Measurements from ENCODE around the gene INPP5B. TPM values are rescaled to one million over a fixed set of nuclear protein-coding genes. Genes with fewer than 3 reads are reported as not detected.
"Not testable (repeated sequence)": the region's sequence is repeated elsewhere in the genome, so short reads cannot be mapped to it uniquely, and the experiment has no call there.

INPP5B gene
- total RNA-seq, 2 experiments from 2014 or later: 31.5 to 33.8 TPM

- ChIA-PET CTCF (interaction anchor here (0.8 kb wide), 1 partner anchor 34 kb away, joined by 3 read pairs; no protein-coding TSS in a partner anchor), POLR2A (no interaction called here)
- no peaks in the 10 kb centered on the region for H3K27me3 Mint-ChIP-seq
- H3K36me3 Mint-ChIP-seq (ENCODE audit: low read depth): peaks cover 12% of the 10 kb centered on the region
- no peak for DNase-seq
- H3K4me1 Mint-ChIP-seq: peaks cover 41% of the 10 kb centered on the region
- no peak overlapping the region for H3K4me3 Mint-ChIP-seq
- no peaks in the 10 kb centered on the region for H3K9me3 Mint-ChIP-seq
- peak overlapping the region; percentile 64 for H3K27ac Mint-ChIP-seq
These were observed 23.3 kb downstream of the INPP5B start for GRCh38 chr1:37923551-37923889.

DNA sequence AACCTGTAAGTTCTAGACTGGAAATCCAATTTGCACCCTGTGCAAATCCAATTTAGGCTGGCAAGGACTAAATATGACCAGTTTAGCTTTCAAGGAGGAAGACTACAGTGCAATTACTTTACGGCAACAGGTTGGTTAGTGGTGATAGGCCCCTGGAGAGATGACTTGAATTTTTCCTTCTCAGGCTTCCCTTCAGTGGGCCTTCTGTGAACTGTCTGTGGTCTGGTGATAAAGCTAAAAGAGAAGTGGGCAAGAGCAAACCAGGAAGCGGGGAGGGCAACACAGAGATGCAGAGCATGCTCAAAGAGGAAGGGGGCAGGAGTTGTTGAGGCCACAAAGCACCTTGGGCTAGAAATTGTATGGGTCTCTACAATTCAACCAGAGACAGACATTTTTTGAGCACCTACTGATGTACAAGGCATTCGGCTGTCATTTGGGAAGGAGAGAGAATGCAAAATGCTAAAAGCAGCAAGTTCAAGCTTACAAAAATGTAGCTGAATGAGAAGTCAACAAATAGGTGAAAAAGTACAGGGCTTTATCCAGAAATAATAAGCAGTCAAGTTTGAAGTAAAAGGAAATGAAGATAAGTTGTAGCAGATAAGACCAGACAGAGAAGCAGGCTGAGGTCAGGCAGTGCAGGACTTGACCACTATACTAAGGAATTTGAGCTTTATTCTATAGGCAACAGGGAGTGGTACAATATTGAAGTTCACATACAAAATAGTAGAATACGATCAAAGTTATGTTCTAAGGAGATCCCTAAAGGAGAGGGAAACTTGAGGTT, 23.9 kb downstream of the INPP5B start:
- Mint-ChIP-seq H3K4me1 (peaks cover 40% of the 10 kb centered on the region), H3K36me3 (ENCODE audit: low read depth) (peaks cover 12% of the 10 kb centered on the region), H3K9me3 (no peaks in the 10 kb centered on the region), H3K27me3 (no peaks in the 10 kb centered on the region), H3K27ac (peak overlapping the region; percentile 64), H3K4me3 (no peak overlapping the region)
- peak; percentile 20 for DNase-seq
- CTCF ChIA-PET: interaction anchor here (0.8 to 2.6 kb wide), 2 partner anchors 9 to 34 kb away, joined by 3 to 9 read pairs; no protein-coding TSS in a partner anchor
- POLR2A ChIA-PET: no interaction called here

DNA sequence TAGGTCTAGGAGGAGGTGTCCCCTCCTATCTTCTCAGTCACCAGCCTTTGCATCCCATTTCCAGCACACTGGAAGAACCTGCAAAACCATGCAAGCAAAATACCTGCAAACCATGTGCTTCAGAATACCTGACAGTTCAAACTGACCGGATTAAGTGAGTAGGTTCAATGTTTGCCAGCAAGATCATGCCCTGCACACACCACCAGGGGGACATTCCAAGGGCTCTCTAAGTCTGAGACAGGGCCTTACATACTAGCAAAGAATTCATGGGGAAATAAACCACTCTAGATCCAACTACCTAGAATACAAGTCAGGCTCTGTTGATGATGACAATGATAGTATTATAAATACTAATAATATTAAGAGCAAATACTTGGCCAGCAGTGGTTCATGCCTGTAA, 27.6 kb downstream of the INPP5B start:
- no peaks in the 10 kb centered on the region for H3K9me3 Mint-ChIP-seq
- CTCF ChIA-PET: no interaction called here
- H3K27me3 Mint-ChIP-seq: no peaks in the 10 kb centered on the region
- H3K36me3 Mint-ChIP-seq (ENCODE audit: low read depth): peaks cover 9% of the 10 kb centered on the region
- DNase-seq: no peak
- H3K27ac Mint-ChIP-seq: no peak overlapping the region
- no peak overlapping the region for H3K4me3 Mint-ChIP-seq
- POLR2A ChIA-PET: no interaction called here
- H3K4me1 Mint-ChIP-seq: peaks cover 13% of the 10 kb centered on the region

DNA sequence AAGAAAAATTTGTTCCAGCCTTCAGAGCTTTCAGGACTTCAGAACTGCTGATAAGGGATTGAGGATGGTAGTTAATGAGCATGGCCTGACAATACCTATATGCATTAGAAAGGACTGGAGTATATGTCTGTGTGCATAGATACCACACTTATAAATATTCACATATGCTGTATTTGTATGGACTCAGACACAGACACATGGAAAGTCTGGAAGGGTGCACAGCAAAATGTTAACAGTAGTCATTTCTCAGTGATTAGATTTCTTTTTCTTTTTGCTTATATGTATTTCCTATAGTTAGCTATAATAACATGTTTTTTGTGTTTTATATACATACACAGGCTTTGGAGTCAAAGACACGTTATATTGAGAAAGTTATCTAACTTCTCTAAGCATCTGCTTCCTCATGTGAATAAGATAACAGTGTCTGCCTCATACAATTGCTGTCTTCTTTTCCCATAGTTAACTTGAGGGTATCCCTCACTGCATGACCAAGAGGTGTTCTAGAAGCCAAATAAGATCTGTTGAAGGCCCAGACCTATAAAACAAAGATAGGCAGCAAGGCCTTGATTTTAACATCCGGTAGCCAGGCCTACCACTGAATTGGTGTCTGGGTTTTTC, 31.3 kb downstream of the INPP5B start:
- no peaks in the 10 kb centered on the region for H3K27me3 Mint-ChIP-seq
- H3K27ac Mint-ChIP-seq: no peak overlapping the region
- peaks cover 2% of the 10 kb centered on the region for H3K36me3 Mint-ChIP-seq (ENCODE audit: low read depth)
- H3K4me1 Mint-ChIP-seq: peaks cover 2% of the 10 kb centered on the region
- no peak overlapping the region for H3K4me3 Mint-ChIP-seq
- no peaks in the 10 kb centered on the region for H3K9me3 Mint-ChIP-seq
- DNase-seq: no peak
- ChIA-PET POLR2A (no interaction called here), CTCF (no interaction called here)

DNA sequence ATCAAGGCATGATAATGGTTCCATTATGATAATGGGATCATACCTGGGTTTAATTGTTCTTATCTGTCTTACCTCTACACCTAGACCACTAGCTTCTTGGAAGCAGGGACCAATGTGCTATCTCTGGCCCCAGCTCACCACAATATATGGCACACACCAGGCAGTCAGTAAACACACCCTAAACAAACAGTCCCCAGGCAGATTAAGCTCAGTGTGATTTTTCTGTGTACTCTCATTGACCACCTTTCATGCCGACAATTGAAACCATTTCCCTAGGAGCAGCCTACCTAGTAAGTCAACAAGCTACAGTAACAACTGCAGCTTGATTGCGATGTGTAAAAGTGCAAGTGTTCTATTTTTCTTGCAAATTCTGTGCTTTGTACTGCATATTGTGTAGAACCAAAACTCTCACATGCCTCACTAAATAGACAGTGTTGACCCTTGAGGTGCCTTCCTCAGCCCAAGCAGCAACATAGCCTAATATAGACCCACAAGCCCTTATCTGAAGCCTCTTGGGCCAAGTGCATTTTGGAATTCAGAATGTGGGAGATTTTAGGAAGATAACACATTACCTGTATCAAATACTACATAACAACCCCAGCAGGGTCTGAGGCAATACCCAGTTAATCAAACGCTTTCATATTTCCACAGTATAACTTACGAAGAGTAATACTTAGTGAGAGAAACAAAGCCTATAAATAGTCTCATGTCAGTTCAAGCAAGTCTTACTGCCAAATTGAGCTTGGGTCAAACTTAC, 32.0 kb downstream of the INPP5B start:
- no peaks in the 10 kb centered on the region for H3K9me3 Mint-ChIP-seq
- peaks cover 2% of the 10 kb centered on the region for H3K4me1 Mint-ChIP-seq
- no peak overlapping the region for H3K27ac Mint-ChIP-seq
- H3K27me3 Mint-ChIP-seq: no peaks in the 10 kb centered on the region
- no peak for DNase-seq
- ChIA-PET POLR2A (no interaction called here), CTCF (no interaction called here)
- H3K4me3 Mint-ChIP-seq: no peak overlapping the region
- peaks cover 2% of the 10 kb centered on the region for H3K36me3 Mint-ChIP-seq (ENCODE audit: low read depth)

GRCh38 chr1:37911478-37911877, 35.4 kb downstream of the INPP5B start:
- peaks cover 27% of the 10 kb centered on the region for H3K36me3 Mint-ChIP-seq (ENCODE audit: low read depth)
- POLR2A ChIA-PET: not testable (repeated sequence)

DNA sequence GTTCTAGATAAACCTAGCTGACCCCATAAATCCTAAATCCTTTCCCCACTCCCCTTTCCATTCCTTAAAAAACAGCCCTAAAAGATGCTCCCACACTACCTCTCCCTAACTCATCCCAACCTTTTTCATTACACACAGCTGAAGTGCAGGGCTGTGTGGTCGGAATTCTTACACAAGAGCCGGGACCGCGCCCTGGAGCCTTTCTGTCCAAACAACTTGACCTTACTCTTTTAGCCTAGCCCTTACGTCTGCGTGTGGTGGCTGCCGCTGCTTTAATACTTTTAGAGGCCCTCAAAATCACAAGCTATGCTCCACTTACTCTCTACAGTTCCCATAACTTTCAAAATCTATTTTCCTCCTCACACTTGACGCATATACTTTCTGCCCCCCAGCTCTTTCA, 36.0 kb downstream of the INPP5B start:
- DNase-seq, H3K4me3 Mint-ChIP-seq, H3K4me1 Mint-ChIP-seq, CTCF ChIA-PET, H3K27ac Mint-ChIP-seq, H3K27me3 Mint-ChIP-seq, POLR2A ChIA-PET: not testable (repeated sequence)
- H3K36me3 Mint-ChIP-seq (ENCODE audit: low read depth): peaks cover 31% of the 10 kb centered on the region
- peaks cover 21% of the 10 kb centered on the region for H3K9me3 Mint-ChIP-seq

More at GRCh38 chr1:37911478-37911877, 35.4 kb downstream of the INPP5B start:
- DNase-seq, H3K27ac Mint-ChIP-seq, CTCF ChIA-PET, H3K27me3 Mint-ChIP-seq, H3K4me3 Mint-ChIP-seq, H3K4me1 Mint-ChIP-seq: not testable (repeated sequence)
- H3K9me3 Mint-ChIP-seq: peaks cover 21% of the 10 kb centered on the region

- H3K4me3 Mint-ChIP-seq, DNase-seq, H3K4me1 Mint-ChIP-seq, H3K27ac Mint-ChIP-seq, POLR2A ChIA-PET, H3K27me3 Mint-ChIP-seq, CTCF ChIA-PET: not testable (repeated sequence)
- peaks cover 31% of the 10 kb centered on the region for H3K36me3 Mint-ChIP-seq (ENCODE audit: low read depth)
- H3K9me3 Mint-ChIP-seq: peaks cover 26% of the 10 kb centered on the region
These were observed 38.3 kb downstream of the INPP5B start for GRCh38 chr1:37908531-37908930.

- H3K27me3 Mint-ChIP-seq, H3K27ac Mint-ChIP-seq, H3K4me1 Mint-ChIP-seq, DNase-seq, POLR2A ChIA-PET, H3K4me3 Mint-ChIP-seq: not testable (repeated sequence)
- CTCF ChIA-PET: interaction anchor here (0.6 kb wide), 1 partner anchor 136 kb away, joined by 5 read pairs; no protein-coding TSS in a partner anchor
- H3K9me3 Mint-ChIP-seq: peaks cover 26% of the 10 kb centered on the region
- peaks cover 31% of the 10 kb centered on the region for H3K36me3 Mint-ChIP-seq (ENCODE audit: low read depth)
These were observed 39.3 kb downstream of the INPP5B start for GRCh38 chr1:37907416-37908125.

DNA sequence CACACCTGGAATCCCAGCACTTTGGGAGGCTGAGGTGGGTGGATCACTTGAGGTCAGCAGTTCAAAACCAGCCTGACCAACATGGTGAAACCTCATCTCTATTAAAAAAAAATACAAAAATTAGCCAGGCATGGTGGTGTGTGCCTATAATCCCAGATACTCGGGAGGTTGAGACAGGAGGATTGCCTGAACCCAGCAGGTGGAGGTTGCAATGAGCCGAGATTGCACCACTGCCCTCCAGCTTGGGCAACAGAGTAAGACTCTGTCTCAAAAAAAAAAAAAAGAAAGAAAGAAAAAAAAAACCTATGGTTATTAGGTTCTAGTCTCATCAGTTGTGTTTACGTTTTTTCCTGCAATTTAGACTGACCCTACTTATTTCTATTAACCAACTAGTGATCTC, 40.3 kb downstream of the INPP5B start:
- H3K36me3 Mint-ChIP-seq (ENCODE audit: low read depth): peaks cover 35% of the 10 kb centered on the region

GRCh38 chr1:37905727-37906126, 41.1 kb downstream of the INPP5B start:
- DNase-seq: no peak
- CTCF ChIA-PET: no interaction called here
- Mint-ChIP-seq H3K36me3 (ENCODE audit: low read depth) (peaks cover 37% of the 10 kb centered on the region), H3K27me3 (no peaks in the 10 kb centered on the region), H3K4me3 (no peak overlapping the region), H3K4me1 (peaks cover 10% of the 10 kb centered on the region), H3K9me3 (peaks cover 26% of the 10 kb centered on the region), H3K27ac (no peak overlapping the region)
- POLR2A ChIA-PET: no interaction called here

More for the DNA sequence above, 40.3 kb downstream of the INPP5B start:
- peaks cover 26% of the 10 kb centered on the region for H3K9me3 Mint-ChIP-seq
- H3K4me3 Mint-ChIP-seq, H3K4me1 Mint-ChIP-seq, DNase-seq, POLR2A ChIA-PET, H3K27ac Mint-ChIP-seq, H3K27me3 Mint-ChIP-seq: not testable (repeated sequence)
- CTCF ChIA-PET: interaction anchor here (0.6 kb wide), 1 partner anchor 137 kb away, joined by 5 read pairs; no protein-coding TSS in a partner anchor

DNA sequence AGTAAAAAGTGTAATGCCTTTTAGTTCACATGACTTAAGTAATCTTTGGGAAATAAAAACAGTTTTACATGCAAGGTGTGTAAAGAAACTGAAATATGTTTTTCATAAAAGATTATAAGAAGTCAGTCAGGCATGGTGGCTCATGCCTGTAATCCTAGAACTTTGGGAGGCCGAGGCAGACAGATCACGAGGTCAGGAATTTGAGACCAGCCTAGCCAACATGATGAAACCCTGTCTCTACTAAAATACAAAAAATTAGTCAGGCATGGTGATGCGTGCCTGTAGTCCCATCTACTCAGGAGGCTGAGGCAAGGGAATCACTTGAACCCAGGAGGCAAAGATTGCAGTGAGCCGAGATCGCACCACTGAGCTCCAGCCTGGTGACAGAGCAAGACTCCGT, 42.9 kb downstream of the INPP5B start:
- DNase-seq, POLR2A ChIA-PET, H3K4me1 Mint-ChIP-seq, H3K27ac Mint-ChIP-seq, H3K4me3 Mint-ChIP-seq, H3K27me3 Mint-ChIP-seq: not testable (repeated sequence)
- CTCF ChIA-PET: interaction anchor here (1.0 kb wide), 1 partner anchor 44 kb away, joined by 3 read pairs; the partner anchor contains the start of gene MTF1
- Mint-ChIP-seq H3K9me3 (peaks cover 24% of the 10 kb centered on the region), H3K36me3 (ENCODE audit: low read depth) (peaks cover 28% of the 10 kb centered on the region)
